DND-41 (cell line): ENCODE measurements around the gene TOR2A.

Experiments used
- ATAC-seq: fragments of 200-7000 bp; cut with Tn5 transposase; 3 replicates; pipeline ENCODE4 v1.9.1; 2021; ENCODE audit warnings: low read depth; ENCODE audit not compliant: insufficient read depth
- DNase-seq: peaks from one replicate; pipeline ENCODE4 v3.0.0-alpha.2; 2020
- H2AFZ ChIP-seq: 2 replicates; pipeline ENCODE4 v1.6.0; 2012; ENCODE audit warnings: low read depth, low read length
- H3K27ac ChIP-seq: 2 replicates; pipeline ENCODE4 v1.5.1; 2012; ENCODE audit warnings: low read length, inconsistent platforms
- H3K27me3 ChIP-seq: fragments of 200-600 bp; sonication (generic); 2 replicates; pipeline ENCODE4 v1.6.0; 2012; ENCODE audit warnings: low read length, mild to moderate bottlenecking, inconsistent platforms; ENCODE audit not compliant: insufficient read depth, poor library complexity
- H3K36me3 ChIP-seq: 2 replicates; pipeline ENCODE4 v1.5.1; 2012; ENCODE audit warnings: low read length, inconsistent platforms; ENCODE audit not compliant: insufficient read depth
- H3K4me1 ChIP-seq: 2 replicates; pipeline ENCODE4 v1.5.1; 2012; ENCODE audit warnings: mild to moderate bottlenecking, low read length; ENCODE audit not compliant: insufficient read depth
- H3K4me2 ChIP-seq: 2 replicates; pipeline ENCODE4 v1.6.0; 2012; ENCODE audit warnings: mild to moderate bottlenecking, moderate library complexity, low read length, inconsistent platforms; ENCODE audit not compliant: insufficient read depth
- H3K4me3 ChIP-seq, 2 experiments: fragments of 200-600 bp in 1 of 2; shearing (Covaris generic) in 1 of 2; 2 replicates each; pipeline ENCODE4 v1.5.1; 2012 to 2016; ENCODE audit warnings: inconsistent platforms in 2 of 2, low read length in 2 of 2, mild to moderate bottlenecking in 2 of 2, low read depth in 1 of 2, moderate library complexity in 1 of 2
- H3K79me2 ChIP-seq: 2 replicates; pipeline ENCODE4 v1.6.0; 2012; ENCODE audit warnings: low read length, inconsistent platforms; ENCODE audit not compliant: insufficient read depth
- H3K9ac ChIP-seq: 2 replicates; pipeline ENCODE4 v1.6.0; 2012; ENCODE audit warnings: low read depth, mild to moderate bottlenecking, inconsistent platforms, low read length, moderate library complexity
- H3K9me3 ChIP-seq: 2 replicates; pipeline ENCODE4 v1.5.1; 2012; ENCODE audit warnings: low read length, moderate library complexity, mild to moderate bottlenecking, inconsistent platforms; ENCODE audit not compliant: insufficient read depth, severe bottlenecking
- H4K20me1 ChIP-seq: 2 replicates; pipeline ENCODE4 v1.6.0; 2012; ENCODE audit warnings: low read length; ENCODE audit not compliant: insufficient read depth
- EZH2 ChIP-seq: IDR thresholded peaks from 3 replicates; pipeline ENCODE4 v1.6.1; 2012; ENCODE audit warnings: borderline replicate concordance, low read depth, mild to moderate bottlenecking, moderate library complexity, low read length, inconsistent platforms; ENCODE audit not compliant: severe bottlenecking
- TF ChIP-seq, protein P1 (sequence below): IDR thresholded peaks from 2 replicates; pipeline ENCODE4 v1.5.1; 2012; ENCODE audit warnings: borderline replicate concordance, low read length, moderate library complexity, mild to moderate bottlenecking; ENCODE audit not compliant: poor library complexity, severe bottlenecking; ENCODE audit errors: extremely low read depth

TOR2A gene

DNA sequence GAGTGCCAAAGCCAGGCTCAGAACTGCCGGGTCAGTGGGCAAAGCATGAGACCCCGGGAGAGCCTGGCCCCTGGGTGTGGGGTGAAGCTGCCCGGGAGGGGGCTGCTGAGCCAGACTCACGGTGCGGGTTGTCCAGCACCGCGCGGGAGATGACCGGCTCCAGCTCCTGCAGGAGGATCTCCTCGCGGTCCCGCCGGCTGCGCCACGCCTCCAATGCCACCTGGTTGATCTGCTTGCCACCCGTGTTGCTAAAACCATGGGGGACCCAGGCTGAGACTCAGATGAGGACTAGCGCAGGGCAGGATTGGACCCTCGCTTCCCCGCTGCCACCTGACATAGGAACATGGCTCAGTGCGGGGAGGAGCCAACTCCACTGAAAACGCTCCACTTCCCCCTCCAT is 2.6 kb downstream of the TOR2A start:
- no peak overlapping the region for H3K9ac ChIP-seq
- H3K79me2 ChIP-seq, result 0 out of 2 replicates have a peak, but pooled peaks cover 2% of the 10 kb centered on the region
- peaks cover 12% of the 10 kb centered on the region; the same call in 1 of the 2 replicates for H3K36me3 ChIP-seq
- no peaks in the 10 kb centered on the region for H3K27me3 ChIP-seq
- no peak overlapping the region for H3K27ac ChIP-seq
- H3K4me1 ChIP-seq, result peaks cover 21% of the 10 kb centered on the region
- no peak for DNase-seq
- no peak overlapping the region for H3K4me2 ChIP-seq
- 0 out of 2 replicates have a peak, but pooled peaks cover 4% of the 10 kb centered on the region for H4K20me1 ChIP-seq
- TF ChIP-seq EZH2, result no peak
- TF ChIP-seq, protein P1, sequence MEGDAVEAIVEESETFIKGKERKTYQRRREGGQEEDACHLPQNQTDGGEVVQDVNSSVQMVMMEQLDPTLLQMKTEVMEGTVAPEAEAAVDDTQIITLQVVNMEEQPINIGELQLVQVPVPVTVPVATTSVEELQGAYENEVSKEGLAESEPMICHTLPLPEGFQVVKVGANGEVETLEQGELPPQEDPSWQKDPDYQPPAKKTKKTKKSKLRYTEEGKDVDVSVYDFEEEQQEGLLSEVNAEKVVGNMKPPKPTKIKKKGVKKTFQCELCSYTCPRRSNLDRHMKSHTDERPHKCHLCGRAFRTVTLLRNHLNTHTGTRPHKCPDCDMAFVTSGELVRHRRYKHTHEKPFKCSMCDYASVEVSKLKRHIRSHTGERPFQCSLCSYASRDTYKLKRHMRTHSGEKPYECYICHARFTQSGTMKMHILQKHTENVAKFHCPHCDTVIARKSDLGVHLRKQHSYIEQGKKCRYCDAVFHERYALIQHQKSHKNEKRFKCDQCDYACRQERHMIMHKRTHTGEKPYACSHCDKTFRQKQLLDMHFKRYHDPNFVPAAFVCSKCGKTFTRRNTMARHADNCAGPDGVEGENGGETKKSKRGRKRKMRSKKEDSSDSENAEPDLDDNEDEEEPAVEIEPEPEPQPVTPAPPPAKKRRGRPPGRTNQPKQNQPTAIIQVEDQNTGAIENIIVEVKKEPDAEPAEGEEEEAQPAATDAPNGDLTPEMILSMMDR, result no peak
- no peak overlapping the region for H3K4me3 ChIP-seq
- no peaks in the 10 kb centered on the region for H3K9me3 ChIP-seq
- no peak for ATAC-seq
- no peak overlapping the region for H2AFZ ChIP-seq

DNA sequence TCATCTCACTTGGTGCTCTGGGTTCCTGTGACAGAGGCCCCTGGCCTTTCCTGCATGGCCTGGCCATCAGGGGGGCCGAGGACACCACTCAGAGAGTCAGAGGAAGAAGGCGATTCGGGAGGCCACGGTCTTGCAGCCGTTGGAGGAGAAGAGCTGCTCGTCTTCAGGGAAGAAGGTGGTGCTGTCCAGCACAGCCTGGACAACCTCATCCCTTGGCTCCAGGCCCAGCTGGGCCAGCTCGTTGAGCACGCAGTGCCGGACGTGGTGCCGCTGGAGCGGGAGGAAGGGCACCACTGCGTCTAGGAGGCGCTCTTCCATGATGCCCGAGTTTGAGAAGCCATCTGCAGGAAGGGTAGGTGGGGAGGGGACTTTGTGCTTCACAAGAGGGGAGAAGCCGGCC is 3.2 kb downstream of the TOR2A start:
- H2AFZ ChIP-seq, result no peak overlapping the region
- no peak for TF ChIP-seq EZH2
- TF ChIP-seq, protein P1, result no peak
- no peaks in the 10 kb centered on the region for H3K27me3 ChIP-seq
- 0 out of 2 replicates have a peak, but pooled peaks cover 2% of the 10 kb centered on the region for H3K79me2 ChIP-seq
- H4K20me1 ChIP-seq, result 0 out of 2 replicates have a peak, but pooled peaks cover 4% of the 10 kb centered on the region
- no peak overlapping the region for H3K4me2 ChIP-seq
- no peak overlapping the region for H3K4me3 ChIP-seq
- ATAC-seq (no peak), DNase-seq (no peak)
- H3K27ac ChIP-seq, result no peak overlapping the region
- H3K9ac ChIP-seq, result no peak overlapping the region
- peaks cover 12% of the 10 kb centered on the region; the same call in 1 of the 2 replicates for H3K36me3 ChIP-seq
- H3K9me3 ChIP-seq, result no peaks in the 10 kb centered on the region
- H3K4me1 ChIP-seq, result peaks cover 21% of the 10 kb centered on the region

DNA sequence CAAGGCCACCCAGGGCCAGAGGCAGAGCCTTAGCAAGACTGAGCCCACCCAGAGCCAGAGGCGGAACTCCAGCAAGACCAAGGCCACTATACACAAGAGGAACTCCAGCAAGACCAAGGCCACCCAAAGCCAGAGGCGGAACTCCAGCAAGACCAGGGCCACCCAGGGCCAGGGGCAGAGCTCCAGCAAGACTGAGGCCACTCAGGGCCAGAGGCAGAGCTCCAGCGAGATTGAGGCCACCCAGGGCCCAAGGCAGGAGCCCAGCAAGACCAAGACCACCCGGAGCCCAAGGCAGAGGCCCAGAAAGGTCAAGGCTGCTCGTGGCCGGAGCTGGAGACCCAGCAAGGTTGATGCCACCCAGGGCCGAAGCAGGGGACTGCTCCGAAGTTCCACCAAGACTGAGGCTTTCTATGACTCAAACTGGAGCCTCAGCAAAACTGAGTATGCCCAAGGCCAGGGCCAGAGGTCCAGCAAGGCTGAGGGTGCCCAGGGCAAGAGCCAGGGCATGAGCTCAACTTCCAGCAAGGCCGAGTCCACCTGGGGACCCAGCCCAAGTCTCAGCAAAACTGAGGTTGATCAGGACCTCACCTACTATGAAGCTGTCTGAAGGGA is 4.2 kb downstream of the TOR2A start:
- TF ChIP-seq, protein P1, result no peak
- TF ChIP-seq EZH2, result no peak

More for the DNA sequence above, 4.2 kb downstream of the TOR2A start:
- no peak overlapping the region for H3K9ac ChIP-seq
- peaks cover 19% of the 10 kb centered on the region for H3K4me1 ChIP-seq
- H3K27ac ChIP-seq, result no peak overlapping the region
- no peak overlapping the region for H3K4me3 ChIP-seq
- 0 out of 2 replicates have a peak, but pooled peaks cover 4% of the 10 kb centered on the region for H4K20me1 ChIP-seq
- H3K36me3 ChIP-seq, result peaks cover 12% of the 10 kb centered on the region; the same call in 1 of the 2 replicates
- no peak overlapping the region for H2AFZ ChIP-seq
- H3K9me3 ChIP-seq, result no peaks in the 10 kb centered on the region
- H3K4me2 ChIP-seq, result no peak overlapping the region
- no peak for DNase-seq
- no peaks in the 10 kb centered on the region for H3K27me3 ChIP-seq
- 0 out of 2 replicates have a peak, but pooled peaks cover 2% of the 10 kb centered on the region for H3K79me2 ChIP-seq
- ATAC-seq, result no peak
